ENCODE results near the gene NEK10.
"Not testable (repeated sequence)": the region's sequence is repeated elsewhere in the genome, so short reads cannot be mapped to it uniquely, and the experiment has no call there.

The NEK10 gene

DNA sequence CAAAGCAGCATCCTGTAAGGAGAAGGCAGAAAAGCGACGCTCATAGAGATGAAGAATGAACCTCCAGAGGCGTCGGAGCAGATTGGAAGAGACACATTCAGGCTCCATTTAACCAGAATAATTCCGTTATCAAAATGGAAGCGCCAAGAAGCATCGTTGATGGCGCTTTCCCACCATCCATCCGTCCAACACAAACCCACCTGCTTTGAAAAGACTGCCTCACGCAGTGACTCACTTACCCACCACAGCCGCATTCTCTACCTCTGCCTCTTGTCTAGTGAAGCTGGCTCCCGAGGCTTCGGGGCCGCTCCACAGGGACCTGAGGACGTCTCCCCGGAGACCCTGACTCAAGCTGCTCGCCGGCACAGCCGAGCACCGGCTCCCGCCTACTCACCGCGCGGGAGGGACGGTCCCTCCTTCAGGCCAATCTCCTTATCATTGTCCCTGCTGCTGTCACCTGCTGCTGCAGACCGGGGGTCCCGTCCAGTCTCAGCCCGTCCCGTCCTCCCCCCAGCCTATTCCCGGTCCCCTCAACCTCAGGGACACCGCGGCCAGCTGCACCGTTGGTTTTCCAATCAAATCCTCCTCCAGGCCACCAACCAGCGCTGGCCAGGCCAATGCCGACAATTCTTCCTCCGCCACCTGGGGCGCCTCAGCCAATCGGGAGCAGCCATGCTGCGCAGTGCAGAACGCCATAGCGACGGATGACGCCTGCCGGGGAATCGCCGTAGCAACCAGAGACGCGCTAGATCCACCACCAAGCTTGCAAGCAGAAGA is at the start of gene NEK10:
NEK10 (minus strand) TSS at position 553 of the 777 bp plus-strand sequence. CDS start 16,501 bp downstream, outside the sequence.
- DNase-seq, result peak; percentile 83 to 91

DNA sequence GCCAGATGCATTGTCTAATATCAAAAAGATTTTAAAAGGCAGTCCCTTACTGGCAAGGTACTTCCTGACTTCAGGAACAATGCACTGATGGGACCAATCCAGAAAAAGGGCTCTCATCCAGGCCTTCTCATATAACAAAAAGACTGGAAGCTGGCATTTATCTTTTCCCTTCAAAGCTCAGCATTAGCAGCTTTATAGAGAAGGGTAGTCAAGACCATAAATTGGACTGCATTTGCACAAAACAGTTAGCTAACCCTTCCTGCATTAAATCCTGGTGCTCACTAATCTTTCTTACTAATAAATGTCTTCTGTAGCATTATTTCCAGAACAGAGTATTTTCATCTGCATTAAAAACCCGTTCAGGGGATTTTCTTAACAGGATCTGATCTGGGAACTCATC is 46.0 kb upstream of the NEK10 start:
- DNase-seq, result no peak

DNA sequence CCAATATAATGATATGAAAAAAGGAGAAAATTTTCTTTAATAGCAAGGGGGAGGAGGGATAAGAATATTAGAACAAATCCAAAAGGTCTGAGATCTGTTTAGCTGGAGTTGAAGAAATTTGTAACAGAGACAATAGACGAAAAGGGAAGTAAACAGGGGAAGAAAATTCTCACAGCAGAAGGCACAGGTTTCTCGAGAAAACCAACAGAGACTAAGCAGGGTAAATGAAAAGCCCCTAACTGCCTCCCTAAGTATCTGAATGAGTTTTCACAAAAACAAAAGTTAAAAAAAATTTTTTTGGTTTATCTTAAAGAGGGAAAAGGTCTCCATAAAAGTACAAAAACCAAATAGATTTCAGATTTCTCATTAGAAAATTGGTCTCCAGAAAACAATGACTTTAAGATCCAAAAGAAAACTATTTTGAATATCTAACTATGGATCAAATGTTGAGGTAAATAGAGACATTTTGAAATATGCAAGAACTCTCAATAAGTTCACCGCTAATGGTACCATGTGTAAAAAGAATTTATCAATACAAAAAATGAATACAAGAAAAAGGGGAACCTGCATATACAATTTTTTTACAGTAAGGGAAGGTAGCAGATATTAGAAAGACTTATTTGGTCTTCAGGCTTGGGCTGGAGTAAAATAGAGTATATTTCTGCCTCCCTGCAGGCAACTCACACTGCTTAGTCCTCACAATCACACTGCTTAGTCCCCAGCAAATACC is 23.9 kb upstream of the NEK10 start:
- DNase-seq, result no peak

- DNase-seq, result not testable (repeated sequence)
These were observed 23.2 kb upstream of the NEK10 start for GRCh38 chr3:27392414-27392813.

DNA sequence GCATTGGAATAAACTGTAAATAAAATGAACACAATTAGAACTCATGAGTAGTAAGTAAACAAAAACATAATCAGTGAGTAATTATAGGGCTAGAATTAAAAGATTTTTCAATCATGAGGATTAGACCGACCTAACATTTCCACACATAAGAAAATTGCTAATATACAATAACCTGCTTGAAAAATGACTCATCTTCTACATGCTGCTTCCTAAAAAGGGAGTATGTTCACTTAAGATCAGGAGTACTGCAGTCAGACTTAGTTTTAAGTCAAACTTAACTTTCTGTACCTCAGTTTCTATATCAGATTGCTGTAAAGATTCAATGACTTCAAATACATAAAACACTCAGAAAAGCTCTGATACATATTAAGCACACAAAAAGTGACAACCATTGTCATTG is 22.6 kb upstream of the NEK10 start:
- DNase-seq, result no peak

DNA sequence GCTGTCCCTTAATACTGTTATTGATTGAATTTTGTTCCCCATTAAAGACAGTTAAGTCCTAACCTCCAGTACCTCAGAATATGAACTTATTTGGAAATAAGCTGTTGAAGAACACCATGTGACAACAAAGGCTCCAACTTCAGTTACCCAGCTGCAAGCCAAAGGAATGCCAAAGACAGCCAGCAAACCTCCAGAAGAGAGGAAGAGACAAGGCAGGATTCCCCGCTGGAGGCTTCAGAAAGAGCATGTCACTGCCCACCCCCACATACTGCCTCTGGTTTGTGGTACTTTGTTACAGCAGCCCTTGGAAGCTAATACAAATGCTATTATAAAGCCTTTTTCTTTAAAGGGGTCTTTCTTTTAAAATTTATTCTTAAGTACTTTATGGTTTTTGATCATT is 18.4 kb upstream of the NEK10 start:
- DNase-seq, result no peak

DNA sequence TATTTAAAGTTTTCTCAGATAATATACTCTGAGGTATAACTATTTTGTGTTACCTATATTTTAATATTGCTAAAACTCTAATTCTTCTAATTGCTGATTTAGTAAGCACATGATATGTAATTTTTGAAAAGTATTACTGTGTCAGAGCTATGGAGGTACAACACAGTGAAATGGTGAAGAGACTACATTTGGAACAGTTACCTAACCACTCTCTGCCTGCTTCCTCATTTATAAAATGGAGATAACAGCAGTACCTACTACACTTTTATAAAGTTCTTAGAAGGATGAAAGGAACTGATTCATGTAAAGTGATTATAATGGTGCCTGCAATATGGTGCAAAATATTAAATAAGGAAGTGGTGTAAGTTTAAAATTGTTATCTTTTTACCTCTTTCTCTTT is 16.3 kb upstream of the NEK10 start:
- DNase-seq, result no peak

DNA sequence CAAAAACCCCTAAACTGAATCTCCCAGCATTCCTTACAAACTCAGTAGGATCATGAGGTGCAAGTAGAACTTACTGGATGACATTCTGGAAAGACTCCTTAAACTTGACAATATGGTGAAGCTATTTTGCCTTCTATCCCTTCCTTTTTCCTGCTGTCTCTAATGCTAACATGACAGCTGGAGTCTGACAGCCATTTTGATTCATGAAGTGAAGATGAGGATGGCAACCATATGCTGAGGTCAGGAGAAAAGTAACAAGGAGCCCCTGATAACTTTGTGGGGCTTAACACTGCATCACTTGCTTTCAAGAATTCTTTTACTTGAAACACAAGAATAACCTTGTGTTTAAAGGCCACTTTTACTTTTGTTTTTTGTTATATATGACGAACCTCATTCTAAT is 15.0 kb upstream of the NEK10 start:
- DNase-seq, result no peak

DNA sequence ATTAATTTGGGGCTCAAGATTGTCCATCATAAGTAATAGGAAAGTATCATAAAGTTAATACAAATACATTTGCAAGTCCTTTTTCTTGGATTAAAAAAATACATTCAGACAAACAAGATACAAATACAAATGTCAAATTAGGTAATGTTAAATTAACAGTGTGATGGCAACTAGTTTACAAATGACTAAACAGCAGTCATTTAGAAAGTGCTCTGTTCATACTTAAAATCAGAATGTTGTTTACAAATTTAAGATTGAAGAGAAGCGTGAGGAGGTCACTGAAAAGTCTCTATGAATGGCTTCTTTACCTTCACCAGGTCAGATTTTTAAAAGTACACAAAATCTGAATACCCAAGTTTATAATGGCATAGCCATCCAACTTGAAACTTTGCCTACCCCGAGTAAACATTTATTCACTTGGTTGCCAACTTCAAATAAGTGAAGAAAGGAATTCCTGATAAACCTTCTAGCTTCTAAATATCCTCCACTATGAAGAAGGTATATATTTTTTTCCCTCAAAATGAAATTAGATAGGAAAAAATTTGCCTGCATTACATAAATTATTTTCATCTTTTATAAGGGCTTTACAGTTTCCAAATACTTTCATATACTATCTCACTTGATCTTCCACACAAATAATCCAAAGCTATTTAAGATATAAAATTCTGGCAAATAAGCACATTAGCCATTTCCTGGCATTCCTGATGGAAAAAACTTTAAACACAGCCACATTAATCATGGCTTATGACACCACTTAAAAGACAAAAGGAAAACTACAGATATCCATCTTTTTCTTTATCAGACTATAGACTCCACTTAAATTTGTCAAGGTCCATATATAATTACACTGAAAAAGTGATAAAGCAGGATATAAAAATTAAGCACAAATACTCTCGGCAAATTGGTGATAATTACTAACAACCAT is 11.5 kb upstream of the NEK10 start:
- DNase-seq, result no peak

- no peak for DNase-seq
These were observed 9.1 kb upstream of the NEK10 start for GRCh38 chr3:27378331-27378730.

DNA sequence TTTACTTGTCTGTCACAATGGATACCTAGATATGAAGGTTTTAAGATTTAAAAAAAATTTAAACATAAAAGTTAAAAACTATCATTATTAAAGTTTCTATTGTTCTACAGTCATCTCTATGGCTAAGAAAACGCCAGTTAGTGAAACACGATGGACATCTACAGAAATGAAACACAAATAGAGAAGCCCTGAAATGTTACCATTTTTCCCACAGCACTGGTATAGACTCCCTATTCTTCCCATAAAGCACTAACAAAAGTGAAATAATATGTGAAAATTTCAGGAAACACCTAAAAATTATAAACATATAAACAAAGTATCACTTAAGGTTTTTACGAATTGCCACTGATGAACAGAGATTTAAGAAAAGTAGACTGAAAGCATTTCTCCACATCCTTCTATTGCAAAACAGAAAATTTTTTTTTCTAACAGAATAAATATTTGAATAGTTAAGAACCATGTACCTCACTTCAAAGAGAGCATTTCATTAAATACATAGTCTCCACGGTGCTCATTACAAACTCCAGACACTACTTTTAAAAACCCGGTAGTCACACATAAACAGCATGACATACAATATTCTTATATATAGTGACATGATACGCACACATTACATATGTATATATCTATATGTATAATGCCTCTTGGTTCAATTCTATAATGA is 7.1 kb upstream of the NEK10 start:
- DNase-seq, result no peak

GRCh38 chr3:27366062-27366591 is 3.1 kb downstream of the NEK10 start:
- DNase-seq, result no peak

DNA sequence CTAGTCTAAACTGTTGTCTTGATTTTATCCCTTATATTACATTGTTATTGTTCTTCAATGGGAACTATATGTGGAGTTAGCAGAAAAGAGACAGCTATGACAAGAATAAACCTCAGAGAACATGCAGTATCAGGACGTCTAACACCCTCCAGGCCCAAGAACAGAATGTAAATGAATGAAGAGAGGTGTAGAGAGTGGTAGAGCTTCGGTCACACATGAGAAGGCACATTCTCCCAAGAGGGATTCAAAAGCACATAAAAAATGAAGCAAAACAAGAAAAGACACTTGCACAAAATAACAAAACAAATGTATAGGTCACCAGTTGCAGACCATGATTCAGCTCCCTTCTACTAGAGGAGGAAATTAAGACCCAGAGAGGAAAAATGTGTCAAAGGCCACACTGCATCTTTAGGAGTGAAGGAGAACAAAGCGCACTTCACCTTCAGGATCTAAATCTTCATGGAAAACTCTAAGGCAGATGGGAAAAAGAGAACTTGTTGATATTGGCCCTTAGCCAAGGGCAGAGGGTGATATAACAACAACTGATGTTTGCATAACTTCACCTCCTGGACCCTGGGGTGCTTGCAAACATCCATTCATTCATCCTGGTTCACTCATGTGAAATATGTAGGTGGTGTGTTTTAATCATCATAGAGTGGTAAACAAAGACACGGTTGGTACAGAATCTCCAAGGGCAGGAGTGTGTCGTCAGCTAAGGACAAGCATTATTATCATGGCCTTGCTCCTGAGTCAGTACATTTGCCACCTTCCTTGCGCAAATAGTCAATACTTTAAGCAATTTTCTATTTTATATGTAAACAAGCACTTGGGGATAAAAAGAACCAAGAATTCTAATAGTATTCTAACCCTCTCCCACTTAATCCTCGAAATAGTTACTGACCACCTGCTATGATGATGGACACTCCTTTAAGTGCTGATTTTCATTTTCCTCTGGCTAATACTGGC is 8.8 kb downstream of the NEK10 start:
- no peak for DNase-seq

DNA sequence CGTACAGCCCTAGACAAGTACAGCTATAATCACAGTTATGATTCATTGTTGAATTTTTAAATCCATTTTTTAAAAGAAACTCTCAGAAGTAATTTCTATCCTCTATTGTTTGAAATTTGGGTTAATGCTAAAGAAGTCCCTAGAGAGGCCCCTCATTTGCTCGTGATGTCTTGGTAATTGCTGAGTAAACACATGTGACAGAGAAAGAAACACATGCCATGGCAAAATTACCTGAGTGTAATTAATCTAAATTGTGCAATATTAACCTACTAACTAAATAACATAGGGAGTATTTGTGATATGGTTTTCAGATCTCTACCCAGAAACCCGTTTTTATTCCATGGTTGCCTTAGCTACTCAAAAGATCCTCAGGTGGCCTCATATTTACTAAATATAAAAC is 10.8 kb downstream of the NEK10 start:
- DNase-seq, result no peak

- peak; percentile 43 to 58 for DNase-seq
These were observed 11.4 kb downstream of the NEK10 start for GRCh38 chr3:27357665-27358258.

- DNase-seq, result no peak
These were observed 12.2 kb downstream of the NEK10 start for GRCh38 chr3:27356976-27357375.

- DNase-seq, result no peak
These were observed 14.5 kb downstream of the NEK10 start for GRCh38 chr3:27354588-27355203.

- DNase-seq, result no peak
These were observed 15.0 kb downstream of the NEK10 start for GRCh38 chr3:27354161-27354560.

GRCh38 chr3:27353221-27353620 is 16.0 kb downstream of the NEK10 start:
- no peak for DNase-seq

GRCh38 chr3:27352047-27352446 is 17.1 kb downstream of the NEK10 start:
- DNase-seq, result no peak

Data from activated CD4-positive, alpha-beta T cell treated with anti-CD3 and anti-CD28 coated beads for 4 hours (primary cell).